ENCODE data around the gene NHSL2.

The NHSL2 gene

DNA sequence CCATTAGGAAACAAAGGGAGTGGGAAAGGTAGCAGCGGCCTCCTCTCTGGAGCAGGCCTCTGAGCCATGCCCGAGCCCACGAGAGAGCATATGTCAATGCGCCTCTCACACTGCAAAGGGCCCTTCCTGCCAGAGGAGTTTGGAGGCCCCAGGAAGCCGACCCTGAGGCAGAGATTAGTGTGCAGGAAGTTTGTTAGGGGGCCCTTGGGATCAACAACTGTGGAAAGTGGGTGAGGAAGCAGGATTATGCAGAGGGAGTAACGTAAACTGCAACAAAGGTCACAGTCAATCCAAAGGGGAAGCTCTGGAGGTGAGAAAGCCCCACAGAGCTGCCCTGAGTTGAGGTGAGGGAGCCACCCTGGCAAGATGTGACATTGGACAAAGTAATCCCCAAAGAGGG lies 203.7 kb downstream of the NHSL2 start:
- no CpG with 5 or more reads among the region's 6 CpGs for WGBS, 2 donors (ENCODE audit: extremely low coverage in 2 of 2, insufficient read length in 2 of 2, insufficient replicate concordance in 1 of 2)
- no peak overlapping the region for H3K4me3 ChIP-seq (ENCODE audit: low read length in 2 of 2)
- peaks cover 0 to 4% of the 10 kb centered on the region in 2 donors for H3K9me3 ChIP-seq (replicated peaks in 1 of 2; ENCODE audit: control insufficient read depth in 2 of 2, insufficient read depth in 1 of 2, low read depth in 1 of 2, low read length in 2 of 2)
- no peak overlapping the region for H2BK12ac ChIP-seq (ENCODE audit: low read length)
- no peak overlapping the region for H3K4me2 ChIP-seq (ENCODE audit: insufficient read depth, low read length, poor library complexity, severe bottlenecking)
- no peak overlapping the region for H3K9ac ChIP-seq (ENCODE audit: low read depth, low read length, poor library complexity)
- H2AFZ ChIP-seq (ENCODE audit: low read length), result no peak overlapping the region
- no peak overlapping the region for H3K23ac ChIP-seq (ENCODE audit: low read depth, low read length, poor library complexity)
- H3K79me1 ChIP-seq (ENCODE audit: low read depth, low read length), result no peaks in the 10 kb centered on the region
- H3K27me3 ChIP-seq (ENCODE audit: control insufficient read depth in 3 of 3, insufficient read depth in 3 of 3, low read depth in 1 of 3, low read length in 3 of 3), result peaks cover 0 to 3% (median 0%) of the 10 kb centered on the region in 3 experiments
- no peak overlapping the region for H2BK15ac ChIP-seq (ENCODE audit: low read length)
- H3K4me1 ChIP-seq (ENCODE audit: control insufficient read depth in 2 of 2, insufficient read depth in 1 of 2, low read depth in 1 of 2, low read length in 2 of 2), result peaks cover 12 to 16% of the 10 kb centered on the region in 2 donors
- no peak overlapping the region for H2BK120ac ChIP-seq (ENCODE audit: low read depth, low read length)
- H2BK5ac ChIP-seq (ENCODE audit: low read length), result no peak overlapping the region
- no peak for DNase-seq (ENCODE audit: low spot score)
- H3K27ac ChIP-seq (replicated peaks; ENCODE audit: low read length), result no peak overlapping the region
- H2AK5ac ChIP-seq (ENCODE audit: low read depth, low read length), result no peak overlapping the region
- peaks cover 0 to 12% of the 10 kb centered on the region in 2 donors for H3K36me3 ChIP-seq (replicated peaks in 1 of 2; ENCODE audit: control insufficient read depth in 2 of 2, insufficient read depth in 2 of 2, low read length in 2 of 2)
- H4K8ac ChIP-seq (ENCODE audit: low read depth, low read length), result no peak overlapping the region
- no peak overlapping the region for H3K14ac ChIP-seq (ENCODE audit: low read length)
- H3K4ac ChIP-seq (ENCODE audit: low read length), result no peak overlapping the region
- H4K91ac ChIP-seq (ENCODE audit: low read depth, low read length, poor library complexity), result no peak overlapping the region
- H3K18ac ChIP-seq (ENCODE audit: low read length), result no peak overlapping the region

DNA sequence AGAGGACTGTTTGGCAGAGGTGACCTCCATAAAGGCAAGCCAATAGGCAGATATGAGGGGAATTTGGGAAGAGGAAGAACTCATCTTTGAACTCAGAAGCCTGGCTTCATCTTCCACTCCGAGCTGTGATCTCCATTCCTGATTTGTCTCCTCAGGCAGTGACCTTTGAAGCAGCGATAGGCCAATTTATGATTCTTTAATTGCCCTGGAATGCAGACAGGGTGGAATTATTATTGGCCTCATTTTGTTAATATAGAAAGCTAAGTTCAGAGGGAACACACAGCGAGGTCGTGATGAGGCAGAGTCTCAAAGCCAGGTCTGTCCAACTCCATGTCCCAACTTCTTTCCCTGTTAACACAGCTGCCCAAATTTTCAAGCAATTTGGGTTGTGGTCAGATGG lies 204.2 kb downstream of the NHSL2 start:
- H3K79me1 ChIP-seq (ENCODE audit: low read depth, low read length), result no peaks in the 10 kb centered on the region
- H3K14ac ChIP-seq (ENCODE audit: low read length), result no peak overlapping the region
- no peak overlapping the region for H2BK120ac ChIP-seq (ENCODE audit: low read depth, low read length)
- peaks cover 0 to 4% of the 10 kb centered on the region in 2 donors for H3K9me3 ChIP-seq (replicated peaks in 1 of 2; ENCODE audit: control insufficient read depth in 2 of 2, insufficient read depth in 1 of 2, low read depth in 1 of 2, low read length in 2 of 2)
- no peak overlapping the region for H2BK15ac ChIP-seq (ENCODE audit: low read length)
- no peak overlapping the region for H3K18ac ChIP-seq (ENCODE audit: low read length)
- peaks cover 0 to 9% of the 10 kb centered on the region in 2 donors for H3K36me3 ChIP-seq (replicated peaks in 1 of 2; ENCODE audit: control insufficient read depth in 2 of 2, insufficient read depth in 2 of 2, low read length in 2 of 2)
- WGBS, 2 donors (ENCODE audit: extremely low coverage in 2 of 2, insufficient read length in 2 of 2, insufficient replicate concordance in 1 of 2), result no CpG with 5 or more reads among the region's 4 CpGs
- H3K9ac ChIP-seq (ENCODE audit: low read depth, low read length, poor library complexity), result no peak overlapping the region
- no peak overlapping the region for H2AK5ac ChIP-seq (ENCODE audit: low read depth, low read length)
- H3K4ac ChIP-seq (ENCODE audit: low read length), result no peak overlapping the region
- no peak overlapping the region for H4K91ac ChIP-seq (ENCODE audit: low read depth, low read length, poor library complexity)
- H2BK5ac ChIP-seq (ENCODE audit: low read length), result no peak overlapping the region
- H3K27ac ChIP-seq (replicated peaks; ENCODE audit: low read length), result no peak overlapping the region
- peaks cover 0 to 3% (median 0%) of the 10 kb centered on the region in 3 experiments for H3K27me3 ChIP-seq (ENCODE audit: control insufficient read depth in 3 of 3, insufficient read depth in 3 of 3, low read depth in 1 of 3, low read length in 3 of 3)
- H4K8ac ChIP-seq (ENCODE audit: low read depth, low read length), result no peak overlapping the region
- peaks cover 12 to 16% of the 10 kb centered on the region in 2 donors for H3K4me1 ChIP-seq (ENCODE audit: control insufficient read depth in 2 of 2, insufficient read depth in 1 of 2, low read depth in 1 of 2, low read length in 2 of 2)
- H3K23ac ChIP-seq (ENCODE audit: low read depth, low read length, poor library complexity), result no peak overlapping the region
- no peak overlapping the region for H3K4me2 ChIP-seq (ENCODE audit: insufficient read depth, low read length, poor library complexity, severe bottlenecking)
- H3K4me3 ChIP-seq (ENCODE audit: low read length in 2 of 2), result no peak overlapping the region
- DNase-seq (ENCODE audit: low spot score), result no peak
- H2AFZ ChIP-seq (ENCODE audit: low read length), result no peak overlapping the region
- H2BK12ac ChIP-seq (ENCODE audit: low read length), result no peak overlapping the region

DNA sequence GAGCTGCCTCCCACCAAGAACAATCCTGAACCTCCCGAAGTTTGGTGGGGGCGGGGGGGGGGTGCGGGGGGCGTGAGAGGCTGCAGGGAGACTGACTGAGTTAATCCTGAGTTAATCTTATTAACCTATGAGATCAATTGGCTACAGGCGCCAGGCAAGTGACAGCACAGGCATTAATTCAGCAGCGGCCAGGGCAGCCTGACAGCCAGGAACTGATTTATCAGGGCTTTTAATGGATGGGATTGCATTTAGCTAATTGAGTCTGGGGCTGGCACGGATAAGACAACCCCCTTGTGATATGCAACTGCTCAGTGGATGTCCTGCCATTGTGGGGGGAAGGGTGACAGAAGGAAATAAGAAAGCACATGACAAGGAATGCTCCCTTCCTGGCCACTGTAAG lies 204.7 kb downstream of the NHSL2 start:
- Histone ChIP-seq H2BK15ac (ENCODE audit: low read length) (no peak overlapping the region), H2BK120ac (ENCODE audit: low read depth, low read length) (no peak overlapping the region), H3K23ac (ENCODE audit: low read depth, low read length, poor library complexity) (no peak overlapping the region), H3K9me3 (replicated peaks in 1 of 2; ENCODE audit: control insufficient read depth in 2 of 2, insufficient read depth in 1 of 2, low read depth in 1 of 2, low read length in 2 of 2) (peaks cover 0 to 4% of the 10 kb centered on the region in 2 donors), H2AFZ (ENCODE audit: low read length) (no peak overlapping the region), H2BK5ac (ENCODE audit: low read length) (no peak overlapping the region), H3K9ac (ENCODE audit: low read depth, low read length, poor library complexity) (no peak overlapping the region), H3K4me3 (ENCODE audit: low read length in 2 of 2) (no peak overlapping the region), H2BK12ac (ENCODE audit: low read length) (no peak overlapping the region), H4K8ac (ENCODE audit: low read depth, low read length) (no peak overlapping the region), H3K79me1 (ENCODE audit: low read depth, low read length) (no peaks in the 10 kb centered on the region), H2AK5ac (ENCODE audit: low read depth, low read length) (no peak overlapping the region), H4K91ac (ENCODE audit: low read depth, low read length, poor library complexity) (no peak overlapping the region), H3K4me2 (ENCODE audit: insufficient read depth, low read length, poor library complexity, severe bottlenecking) (no peak overlapping the region), H3K27me3 (ENCODE audit: control insufficient read depth in 3 of 3, insufficient read depth in 3 of 3, low read depth in 1 of 3, low read length in 3 of 3) (peaks cover 0 to 3% (median 0%) of the 10 kb centered on the region in 3 experiments), H3K4ac (ENCODE audit: low read length) (no peak overlapping the region), H3K27ac (replicated peaks; ENCODE audit: low read length) (no peak overlapping the region), H3K14ac (ENCODE audit: low read length) (no peak overlapping the region), H3K18ac (ENCODE audit: low read length) (no peak overlapping the region), H3K36me3 (replicated peaks in 1 of 2; ENCODE audit: control insufficient read depth in 2 of 2, insufficient read depth in 2 of 2, low read length in 2 of 2) (peaks cover 0 to 5% of the 10 kb centered on the region in 2 donors), H3K4me1 (ENCODE audit: control insufficient read depth in 2 of 2, insufficient read depth in 1 of 2, low read depth in 1 of 2, low read length in 2 of 2) (peaks cover 12% of the 10 kb centered on the region in 2 donors)
- no CpG with 5 or more reads among the region's 7 CpGs for WGBS, 2 donors (ENCODE audit: extremely low coverage in 2 of 2, insufficient read length in 2 of 2, insufficient replicate concordance in 1 of 2)
- no peak for DNase-seq (ENCODE audit: low spot score)

DNA sequence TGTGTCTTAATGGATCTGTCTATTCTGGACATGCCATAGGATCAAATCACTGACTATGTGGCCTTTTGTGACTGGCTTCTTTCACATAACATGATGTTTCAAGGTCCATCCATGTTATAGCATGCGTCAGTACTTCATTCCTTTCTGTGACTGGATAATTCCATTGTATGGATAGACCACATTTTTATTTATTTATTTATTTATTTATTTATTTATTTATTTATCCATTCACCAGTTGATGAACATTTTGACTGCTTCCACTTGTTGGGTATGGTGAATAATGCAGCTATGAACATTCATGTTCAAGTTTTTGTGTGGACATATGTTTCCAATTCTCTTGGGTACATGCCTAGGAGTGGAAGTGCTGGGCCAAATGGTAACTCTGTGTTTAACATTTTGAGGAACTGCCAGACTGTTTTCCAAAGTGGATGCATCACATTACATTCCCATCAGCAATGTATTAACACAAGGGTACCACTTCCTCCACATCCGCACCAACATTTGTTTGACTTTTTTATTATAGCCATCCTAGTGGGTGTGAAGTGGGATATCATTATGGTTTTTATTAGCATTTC lies 207.1 kb downstream of the NHSL2 start:
- H3K23ac ChIP-seq (ENCODE audit: low read depth, low read length, poor library complexity), result no peak overlapping the region
- H3K4me2 ChIP-seq (ENCODE audit: insufficient read depth, low read length, poor library complexity, severe bottlenecking), result no peak overlapping the region
- no peak overlapping the region for H2BK12ac ChIP-seq (ENCODE audit: low read length)
- no peak overlapping the region for H2BK15ac ChIP-seq (ENCODE audit: low read length)
- DNase-seq (ENCODE audit: low spot score), result no peak
- no peak overlapping the region for H2BK5ac ChIP-seq (ENCODE audit: low read length)
- no peaks in the 10 kb centered on the region for H3K79me1 ChIP-seq (ENCODE audit: low read depth, low read length)
- no peak overlapping the region for H3K14ac ChIP-seq (ENCODE audit: low read length)
- H3K9ac ChIP-seq (ENCODE audit: low read depth, low read length, poor library complexity), result no peak overlapping the region
- no peak overlapping the region for H2AK5ac ChIP-seq (ENCODE audit: low read depth, low read length)
- no CpG with 5 or more reads among the region's 2 CpGs for WGBS, 2 donors (ENCODE audit: extremely low coverage in 2 of 2, insufficient read length in 2 of 2, insufficient replicate concordance in 1 of 2)
- H3K4ac ChIP-seq (ENCODE audit: low read length), result no peak overlapping the region
- peaks cover 0 to 3% (median 0%) of the 10 kb centered on the region in 3 experiments for H3K27me3 ChIP-seq (ENCODE audit: control insufficient read depth in 3 of 3, insufficient read depth in 3 of 3, low read depth in 1 of 3, low read length in 3 of 3)
- H4K91ac ChIP-seq (ENCODE audit: low read depth, low read length, poor library complexity), result no peak overlapping the region
- H2AFZ ChIP-seq (ENCODE audit: low read length), result no peak overlapping the region
- H3K9me3 ChIP-seq (replicated peaks in 1 of 2; ENCODE audit: control insufficient read depth in 2 of 2, insufficient read depth in 1 of 2, low read depth in 1 of 2, low read length in 2 of 2), result peaks cover 0 to 4% of the 10 kb centered on the region in 2 donors
- H3K27ac ChIP-seq (replicated peaks; ENCODE audit: low read length), result no peak overlapping the region
- H3K4me3 ChIP-seq (ENCODE audit: low read length in 2 of 2), result no peak overlapping the region
- peaks cover 0 to 5% of the 10 kb centered on the region in 2 donors for H3K36me3 ChIP-seq (replicated peaks in 1 of 2; ENCODE audit: control insufficient read depth in 2 of 2, insufficient read depth in 2 of 2, low read length in 2 of 2)
- no peak overlapping the region for H4K8ac ChIP-seq (ENCODE audit: low read depth, low read length)
- H3K4me1 ChIP-seq (ENCODE audit: control insufficient read depth in 2 of 2, insufficient read depth in 1 of 2, low read depth in 1 of 2, low read length in 2 of 2), result peaks cover 14 to 18% of the 10 kb centered on the region in 2 donors
- no peak overlapping the region for H3K18ac ChIP-seq (ENCODE audit: low read length)
- no peak overlapping the region for H2BK120ac ChIP-seq (ENCODE audit: low read depth, low read length)
